ENCODE data around the gene PRR12.

The PRR12 gene, protein sequence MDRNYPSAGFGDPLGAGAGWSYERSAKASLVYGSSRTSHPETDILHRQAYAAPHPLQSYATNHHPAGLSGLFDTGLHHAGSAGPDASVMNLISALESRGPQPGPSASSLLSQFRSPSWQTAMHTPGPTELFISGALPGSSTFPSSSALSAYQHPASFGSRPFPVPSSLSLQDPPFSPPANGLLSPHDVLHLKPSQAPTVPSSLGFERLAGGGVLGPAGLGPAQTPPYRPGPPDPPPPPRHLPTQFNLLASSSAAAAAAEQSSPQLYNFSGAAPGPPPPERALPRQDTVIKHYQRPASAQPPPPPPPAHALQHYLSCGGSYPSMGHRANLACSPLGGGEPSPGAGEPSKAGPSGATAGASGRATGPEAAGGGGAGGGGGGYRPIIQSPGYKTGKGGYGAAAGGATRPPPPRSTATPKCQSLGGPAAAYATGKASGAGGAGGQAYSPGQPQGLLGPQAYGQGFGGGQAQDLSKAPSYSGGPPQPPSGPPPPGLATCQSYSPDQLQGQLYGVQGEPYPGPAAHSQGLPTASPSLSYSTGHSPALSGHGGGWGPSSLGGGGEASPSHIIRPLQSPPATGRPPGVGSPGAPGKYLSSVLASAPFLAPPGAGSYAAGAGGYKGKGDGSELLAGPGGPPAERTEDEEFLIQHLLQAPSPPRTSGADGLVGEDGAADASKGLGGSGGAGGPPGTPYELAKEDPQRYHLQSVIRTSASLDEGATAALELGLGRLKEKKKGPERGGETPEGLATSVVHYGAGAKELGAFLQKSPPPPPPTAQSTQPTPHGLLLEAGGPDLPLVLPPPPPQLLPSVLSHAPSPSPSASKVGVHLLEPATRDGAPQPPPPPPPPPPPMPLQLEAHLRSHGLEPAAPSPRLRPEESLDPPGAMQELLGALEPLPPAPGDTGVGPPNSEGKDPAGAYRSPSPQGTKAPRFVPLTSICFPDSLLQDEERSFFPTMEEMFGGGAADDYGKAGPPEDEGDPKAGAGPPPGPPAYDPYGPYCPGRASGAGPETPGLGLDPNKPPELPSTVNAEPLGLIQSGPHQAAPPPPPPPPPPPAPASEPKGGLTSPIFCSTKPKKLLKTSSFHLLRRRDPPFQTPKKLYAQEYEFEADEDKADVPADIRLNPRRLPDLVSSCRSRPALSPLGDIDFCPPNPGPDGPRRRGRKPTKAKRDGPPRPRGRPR (N-terminal part only)

DNA sequence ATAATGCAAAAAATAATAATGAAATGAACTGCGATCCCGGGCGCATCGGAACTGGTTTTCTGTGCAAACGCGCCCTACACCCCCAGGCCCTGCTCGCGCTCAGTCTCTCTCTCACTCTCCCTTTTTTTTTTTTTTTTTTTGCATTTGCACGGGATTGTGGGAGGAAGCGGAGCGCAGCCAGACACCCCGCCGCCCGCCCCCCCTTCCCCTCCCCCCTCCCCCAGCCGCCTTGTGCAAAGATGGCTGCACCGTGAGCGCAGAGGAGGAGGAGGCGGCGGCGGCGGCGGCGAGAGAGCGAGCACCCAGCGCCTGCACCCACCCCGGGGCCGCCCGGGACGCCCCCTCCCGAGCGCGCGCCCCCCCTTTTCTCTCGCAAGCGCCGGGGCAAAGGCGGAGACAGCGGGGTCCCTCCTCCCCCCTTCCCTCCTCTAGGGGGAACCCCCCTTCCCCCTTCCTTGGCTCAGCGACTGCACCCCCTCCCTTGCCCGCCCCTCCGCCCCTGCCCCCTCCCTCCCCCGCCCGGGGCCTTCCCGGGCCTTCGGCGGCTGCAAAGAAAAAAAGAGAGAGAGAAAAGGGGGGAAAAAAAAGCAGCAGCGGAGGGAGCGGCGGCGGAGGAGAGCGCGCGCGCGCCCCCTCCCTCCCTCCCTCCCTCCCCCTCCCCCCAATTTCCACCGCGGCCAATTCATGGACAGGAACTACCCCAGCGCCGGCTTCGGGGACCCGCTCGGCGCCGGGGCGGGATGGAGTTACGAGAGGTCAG is at the start of gene PRR12:
Gene PRR12 (plus strand): TSS at position 212 of the 760 bp plus-strand sequence. CDS start 473 bp downstream, at position 685.
- no peak for DNase-seq (ENCODE audit: low read depth)

DNA sequence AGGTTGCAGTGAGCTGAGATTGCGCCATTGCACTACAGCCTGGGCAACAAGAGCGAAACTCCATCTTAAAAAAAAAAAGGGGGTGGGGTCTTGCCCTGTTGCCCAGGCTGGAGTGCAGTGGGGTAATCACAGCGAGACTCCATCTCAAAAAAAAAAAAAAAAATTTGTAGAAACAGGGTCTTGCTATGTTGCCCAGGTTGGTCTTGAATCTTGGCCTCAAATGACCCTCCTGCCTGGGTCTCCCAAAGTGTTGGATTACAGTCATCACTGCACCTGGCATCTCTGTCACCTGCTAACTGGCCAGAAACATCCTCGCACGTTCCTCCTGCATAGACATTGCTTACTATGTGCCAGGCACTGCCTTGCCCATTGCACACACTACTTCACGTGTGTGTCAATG is 49.1 kb upstream of the PRR12 start:
- no peak for DNase-seq (ENCODE audit: low read depth)

DNA sequence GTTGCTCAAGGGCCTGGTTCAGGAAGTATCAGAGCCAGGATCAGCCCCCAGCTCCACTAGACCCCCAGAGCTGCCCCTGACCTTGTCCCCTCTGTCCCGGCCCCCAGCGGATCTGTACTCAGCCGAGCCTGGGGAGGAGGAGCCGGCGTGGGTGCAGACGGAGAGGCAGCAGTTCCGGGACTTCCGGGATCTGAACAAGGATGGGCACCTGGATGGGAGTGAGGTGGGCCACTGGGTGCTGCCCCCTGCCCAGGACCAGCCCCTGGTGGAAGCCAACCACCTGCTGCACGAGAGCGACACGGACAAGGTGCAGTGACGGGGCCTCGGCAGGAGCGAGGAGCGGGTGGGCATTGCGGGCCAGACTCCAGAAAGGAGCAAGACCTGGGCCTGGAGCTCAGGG is 48.5 kb upstream of the PRR12 start:
- no peak for DNase-seq (ENCODE audit: low read depth)

DNA sequence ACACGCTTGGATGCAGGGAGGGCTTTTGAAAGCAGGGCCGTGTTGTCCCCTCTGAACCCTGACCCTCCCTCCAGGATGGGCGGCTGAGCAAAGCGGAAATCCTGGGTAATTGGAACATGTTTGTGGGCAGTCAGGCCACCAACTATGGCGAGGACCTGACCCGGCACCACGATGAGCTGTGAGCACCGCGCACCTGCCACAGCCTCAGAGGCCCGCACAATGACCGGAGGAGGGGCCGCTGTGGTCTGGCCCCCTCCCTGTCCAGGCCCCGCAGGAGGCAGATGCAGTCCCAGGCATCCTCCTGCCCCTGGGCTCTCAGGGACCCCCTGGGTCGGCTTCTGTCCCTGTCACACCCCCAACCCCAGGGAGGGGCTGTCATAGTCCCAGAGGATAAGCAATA is 48.0 kb upstream of the PRR12 start:
- DNase-seq (ENCODE audit: low read depth) = no peak

DNA sequence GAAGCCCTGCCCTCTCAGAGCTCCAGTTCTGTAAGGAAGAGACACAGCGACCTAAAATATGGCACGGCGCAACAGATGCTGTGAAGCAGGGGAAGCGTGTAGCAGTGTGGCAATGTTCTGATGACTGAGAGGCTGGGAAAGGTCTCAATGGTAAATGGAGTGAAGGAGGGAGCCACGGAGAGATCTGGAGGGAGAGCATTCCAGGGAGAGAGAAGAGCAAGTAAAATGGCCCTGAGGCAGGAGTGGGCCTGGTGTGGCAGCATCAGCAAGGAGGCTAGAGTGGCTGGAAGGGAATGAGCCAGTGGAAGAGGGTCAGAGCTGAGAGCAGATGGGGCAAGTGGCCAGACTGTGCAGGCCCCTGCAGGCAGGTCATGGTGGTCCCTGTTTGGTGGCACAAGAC is 46.8 kb upstream of the PRR12 start:
- no peak for DNase-seq (ENCODE audit: low read depth)

DNA sequence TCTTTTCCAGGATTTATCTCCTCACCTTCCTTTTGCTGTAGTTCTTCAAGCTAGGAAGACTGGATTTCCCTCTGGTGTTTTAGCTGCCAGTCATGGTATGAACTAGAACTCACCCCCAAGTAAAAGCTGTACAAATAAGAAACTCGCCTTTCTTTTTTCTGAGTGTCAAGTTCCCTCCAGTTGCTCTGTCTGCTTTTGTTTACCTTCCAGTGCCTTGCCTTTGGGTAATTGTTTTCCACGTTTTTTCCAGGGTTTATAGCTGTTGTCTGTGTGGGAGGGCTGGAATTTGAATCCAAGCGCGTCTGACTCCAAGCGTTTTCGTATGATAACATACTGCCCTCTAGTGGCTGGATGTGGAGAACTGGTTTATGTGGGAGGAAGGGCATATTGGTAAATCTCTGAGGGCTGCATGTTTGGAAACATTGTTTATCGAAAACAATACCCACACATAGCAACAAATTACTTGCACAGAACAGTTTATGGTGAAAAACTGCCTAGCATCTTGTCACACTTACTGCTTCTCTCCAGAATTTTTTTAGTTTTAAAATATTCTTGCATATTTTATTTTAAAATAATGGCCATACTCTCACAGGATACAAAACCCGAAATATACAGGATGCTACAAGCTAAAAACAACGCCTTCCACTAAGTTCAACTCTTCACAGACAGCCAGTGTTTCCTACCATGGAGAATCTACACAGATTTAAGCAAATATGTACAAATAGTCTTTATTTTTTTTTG is 44.0 kb upstream of the PRR12 start:
- peak; percentile 86 for DNase-seq (ENCODE audit: low read depth)

DNA sequence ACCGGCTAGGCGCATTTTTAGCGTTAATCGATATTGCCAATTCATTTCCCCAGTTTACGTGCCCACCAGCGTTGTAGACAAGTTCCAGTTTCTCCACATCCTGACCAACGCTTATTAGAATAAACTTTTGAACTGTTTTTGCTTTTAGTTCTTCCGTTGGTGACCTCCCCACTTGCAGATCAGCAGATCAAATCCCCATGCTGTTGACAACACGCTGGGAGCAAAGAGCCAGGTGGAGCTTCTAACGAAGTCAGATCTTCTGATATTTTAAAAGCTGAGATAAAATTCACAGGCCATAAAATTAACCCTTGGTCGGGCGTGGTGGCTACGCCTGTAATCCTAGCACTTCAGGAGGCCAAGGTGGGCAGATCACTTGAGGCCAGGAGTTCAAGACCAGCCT is 41.9 kb upstream of the PRR12 start:
- no peak for DNase-seq (ENCODE audit: low read depth)

DNA sequence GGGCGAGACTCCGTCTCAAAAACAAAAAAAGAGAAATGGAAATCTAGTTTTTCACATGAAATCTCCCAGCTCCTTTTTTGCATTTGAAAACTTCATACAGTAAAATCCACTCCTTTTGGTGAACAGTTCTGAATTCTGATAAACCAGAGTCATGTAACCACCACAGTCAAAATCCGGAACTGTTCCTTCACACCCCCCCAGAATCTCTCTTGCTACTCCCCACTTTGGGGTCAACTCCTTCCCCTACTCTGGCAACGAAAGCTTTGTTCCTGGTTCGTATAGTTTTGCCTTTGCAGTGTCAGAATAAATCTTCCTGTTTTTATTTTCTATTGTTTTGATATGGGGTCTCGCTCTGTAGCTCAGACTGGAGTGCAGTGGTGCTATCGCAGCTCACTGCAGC is 39.5 kb upstream of the PRR12 start:
- no peak for DNase-seq (ENCODE audit: low read depth)

DNA sequence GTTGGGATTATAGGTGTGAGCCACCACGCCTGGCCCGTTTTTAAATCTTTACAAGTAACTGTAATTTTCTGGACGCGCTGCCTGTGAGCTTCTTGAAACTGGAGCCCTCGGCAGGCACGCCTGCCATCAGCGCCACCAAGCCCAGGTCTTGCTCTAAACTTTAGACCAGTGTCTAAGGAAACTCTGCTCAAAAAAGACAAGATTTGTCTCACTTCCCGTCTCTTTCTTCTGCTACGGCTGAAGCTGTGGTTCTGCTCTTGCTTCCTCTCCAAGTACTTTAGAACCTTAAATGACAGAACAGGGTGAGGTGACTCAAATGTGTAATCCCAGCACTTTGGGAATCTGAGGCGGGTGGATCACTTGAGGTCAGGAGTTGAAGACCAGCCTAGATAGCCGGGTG is 38.2 kb upstream of the PRR12 start:
- DNase-seq (ENCODE audit: low read depth) = no peak

DNA sequence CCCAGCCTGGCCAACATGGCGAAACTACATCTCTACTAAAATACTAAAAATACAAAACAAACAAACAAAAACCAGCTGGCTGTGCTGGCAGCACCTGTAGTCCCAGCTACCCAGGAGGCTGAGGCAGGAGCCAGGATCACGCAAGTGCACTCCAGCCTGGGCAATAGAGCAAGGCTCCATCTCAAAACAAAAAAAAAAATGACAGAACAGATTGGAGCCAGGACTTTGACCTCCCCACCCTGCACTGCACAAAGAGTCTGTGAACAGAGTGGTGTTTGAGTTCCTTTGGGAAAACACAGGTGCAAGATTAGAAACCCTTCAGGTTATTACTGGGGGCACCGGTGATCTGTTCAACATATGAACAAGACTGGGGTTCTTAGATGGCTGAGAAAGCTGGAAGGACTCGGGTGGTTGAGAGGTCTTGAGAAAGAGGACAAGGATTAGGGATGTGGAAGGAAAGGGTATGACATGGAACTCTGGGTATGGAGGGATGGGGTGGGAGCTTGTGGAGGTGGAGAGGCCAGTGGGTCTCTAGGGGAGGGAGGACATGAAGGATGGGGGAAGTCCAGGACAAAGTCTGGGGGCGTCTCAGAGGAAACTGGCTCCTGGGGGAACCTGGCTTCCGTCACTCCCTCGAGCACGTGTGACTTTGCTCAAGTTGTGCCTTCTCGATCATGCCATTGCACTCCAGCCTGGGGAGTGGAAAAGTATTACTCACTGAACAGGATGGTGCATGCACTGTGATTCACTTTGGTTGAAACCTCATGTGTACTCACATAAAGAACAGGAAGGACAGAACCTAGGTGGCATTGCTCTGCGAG is 37.3 kb upstream of the PRR12 start:
- DNase-seq (ENCODE audit: low read depth) = no peak

DNA sequence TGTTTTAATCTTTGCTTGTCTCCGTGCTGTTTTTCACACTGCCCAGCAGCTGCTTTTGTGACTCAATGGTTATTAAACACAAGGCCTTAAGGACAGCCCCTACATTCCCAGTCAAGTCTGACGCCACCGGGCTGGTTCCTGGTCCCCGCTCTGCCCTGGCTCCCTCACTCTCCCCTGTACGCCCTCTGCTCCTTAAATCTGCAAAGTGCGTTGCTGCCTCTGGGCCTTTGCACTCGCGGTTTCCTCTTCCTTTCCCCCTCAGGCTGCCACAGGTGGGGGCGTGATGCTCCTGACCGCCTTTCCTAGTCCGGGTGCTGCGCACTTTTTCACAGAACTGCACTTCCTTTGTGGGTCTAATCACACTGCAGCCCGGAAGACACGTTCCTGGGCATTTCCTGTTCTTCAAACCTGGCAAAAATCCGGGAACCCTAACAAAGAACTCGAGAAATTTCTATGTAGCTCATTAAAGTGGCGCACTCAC is 36.2 kb upstream of the PRR12 start:
- no peak for DNase-seq (ENCODE audit: low read depth)

DNA sequence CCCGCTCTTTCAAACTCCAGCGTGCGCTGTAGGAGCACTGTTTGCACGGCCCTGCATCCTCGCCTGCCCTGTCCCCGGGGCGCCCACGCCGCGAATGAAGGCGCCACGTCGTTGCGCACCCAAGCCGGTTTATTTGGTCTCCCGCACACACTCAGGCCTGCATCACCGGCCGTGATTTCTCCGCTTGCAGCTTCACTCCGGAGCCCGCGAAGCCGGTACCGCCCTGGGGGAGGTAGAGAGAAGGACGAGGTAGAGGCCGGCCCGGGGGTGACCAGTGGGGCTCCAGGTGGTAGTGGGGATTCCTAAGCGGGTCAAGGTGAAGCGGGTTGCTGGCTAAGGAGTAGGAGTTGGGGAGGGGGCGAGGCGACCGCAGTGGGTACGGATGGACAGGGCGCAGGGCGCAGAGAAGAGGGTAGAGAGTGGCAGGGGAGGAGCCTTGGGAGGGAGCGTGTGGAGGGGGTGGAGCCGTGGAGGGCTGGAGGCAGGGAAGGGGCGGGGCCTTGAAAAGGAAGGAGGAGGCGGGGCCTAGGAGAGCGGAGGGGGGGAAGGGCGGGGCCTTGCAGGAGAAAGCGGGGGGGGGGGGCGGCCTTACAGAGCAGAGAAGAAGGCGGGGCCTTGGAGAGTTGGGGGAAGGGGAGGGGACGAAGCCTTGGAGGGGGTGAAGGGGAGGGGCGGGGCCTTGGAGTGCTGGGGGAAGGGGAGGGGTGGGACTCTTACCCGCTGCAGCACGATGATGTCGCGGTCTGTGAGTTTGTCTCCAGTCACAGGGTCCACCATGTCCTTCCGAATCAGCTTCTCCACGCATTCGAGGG is 35.2 kb upstream of the PRR12 start:
- no peak for DNase-seq (ENCODE audit: low read depth)

DNA sequence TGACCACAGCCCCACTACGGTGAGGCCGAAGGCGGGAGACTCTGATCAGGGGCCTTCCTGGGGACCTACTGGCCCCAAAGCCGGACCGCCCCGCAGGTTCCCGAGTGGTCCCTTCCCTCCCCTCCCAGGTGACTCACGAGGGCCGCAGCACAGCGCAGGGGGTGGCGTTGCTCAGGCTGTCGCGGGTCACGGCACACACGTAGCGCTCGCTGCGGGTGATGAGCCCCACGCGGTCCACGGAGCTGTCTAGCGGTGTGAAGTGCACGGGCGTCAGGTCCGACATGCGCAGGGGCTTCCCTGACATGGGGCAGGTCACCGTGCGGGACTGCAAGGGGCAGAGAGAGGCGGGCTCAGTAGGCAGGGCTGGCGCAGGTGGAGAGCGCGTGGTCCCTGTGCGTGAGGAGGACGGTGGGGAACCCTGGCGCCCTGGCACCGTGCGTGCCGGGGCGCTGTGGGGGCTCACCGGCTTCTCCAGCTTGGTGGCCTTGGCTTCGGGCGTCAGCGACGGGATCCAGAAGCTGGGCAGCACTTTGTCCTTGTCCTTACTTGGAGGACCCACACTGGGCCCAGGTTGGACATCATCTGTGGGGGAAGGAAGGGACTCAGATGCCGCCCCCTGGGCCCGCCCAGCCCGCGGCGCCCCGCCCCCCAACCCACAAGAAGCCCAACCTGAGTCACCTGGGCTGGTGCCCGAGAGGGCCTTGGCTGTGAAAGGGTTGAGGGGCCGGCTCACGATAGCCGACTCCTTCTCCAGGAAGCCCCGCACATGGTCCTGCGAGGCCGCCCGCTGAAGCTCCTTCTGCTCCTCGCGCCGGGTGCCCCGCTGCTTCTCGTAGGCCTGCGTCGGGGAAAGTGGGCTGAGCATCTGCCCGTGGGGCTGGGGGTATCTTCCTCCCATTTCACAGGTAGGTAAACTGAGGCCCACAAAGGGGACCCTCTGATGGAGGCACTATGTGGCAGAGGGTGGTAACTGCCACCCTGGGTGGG is 34.3 kb upstream of the PRR12 start:
- DNase-seq (ENCODE audit: low read depth) = no peak

DNA sequence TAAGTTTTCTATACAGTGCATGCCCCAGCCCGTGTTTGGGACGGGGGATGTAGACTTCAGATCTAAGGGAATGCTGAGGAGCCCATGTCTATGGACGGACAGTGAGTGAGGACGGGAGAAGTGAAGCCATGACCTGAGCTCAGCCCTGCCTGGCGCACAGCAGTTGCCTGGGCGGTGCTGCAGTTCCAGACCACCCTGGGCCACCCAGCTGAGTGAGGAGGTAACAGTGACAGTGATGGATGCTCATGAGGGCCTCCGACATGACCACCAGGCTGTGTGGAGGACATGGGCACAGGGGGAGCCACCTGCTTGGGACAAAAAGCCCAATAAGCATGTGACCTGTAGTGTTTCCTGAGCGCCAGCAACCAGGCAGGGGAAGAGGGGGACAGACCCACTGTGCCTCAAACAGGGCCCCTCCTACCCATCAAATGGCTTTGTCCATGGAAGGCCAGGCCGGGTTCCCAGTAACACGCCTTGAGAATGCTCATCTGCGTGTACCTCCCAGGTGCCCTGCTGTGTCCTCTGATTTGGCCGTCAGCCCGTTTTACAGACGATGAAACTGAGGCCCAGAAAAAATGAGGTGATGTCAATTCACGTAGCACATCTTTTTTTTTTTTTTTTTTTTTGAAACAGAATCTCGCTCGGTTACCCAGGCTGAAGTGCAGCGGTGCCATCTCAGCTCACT is 33.2 kb upstream of the PRR12 start:
- DNase-seq (ENCODE audit: low read depth) = no peak

DNA sequence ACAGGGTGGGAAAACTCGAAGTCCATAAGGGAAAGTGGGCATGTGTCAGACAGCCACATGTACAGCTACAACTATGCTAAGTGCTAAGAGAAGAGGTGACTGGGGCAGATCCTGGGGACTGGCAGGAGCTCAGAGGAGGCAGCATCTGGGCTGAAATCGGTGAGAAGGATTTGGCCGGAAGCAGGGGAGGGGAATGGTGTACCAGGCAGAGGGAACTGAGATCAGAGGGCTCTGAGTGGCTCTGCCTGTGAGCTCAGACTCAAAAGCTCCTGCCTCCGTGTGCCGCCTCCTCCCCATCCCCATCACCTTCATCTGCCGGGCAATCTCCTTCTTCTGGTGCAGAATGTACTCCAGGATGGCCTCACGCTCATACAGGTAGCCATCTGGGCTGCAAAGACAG is 32.4 kb upstream of the PRR12 start:
- DNase-seq (ENCODE audit: low read depth) = no peak

DNA sequence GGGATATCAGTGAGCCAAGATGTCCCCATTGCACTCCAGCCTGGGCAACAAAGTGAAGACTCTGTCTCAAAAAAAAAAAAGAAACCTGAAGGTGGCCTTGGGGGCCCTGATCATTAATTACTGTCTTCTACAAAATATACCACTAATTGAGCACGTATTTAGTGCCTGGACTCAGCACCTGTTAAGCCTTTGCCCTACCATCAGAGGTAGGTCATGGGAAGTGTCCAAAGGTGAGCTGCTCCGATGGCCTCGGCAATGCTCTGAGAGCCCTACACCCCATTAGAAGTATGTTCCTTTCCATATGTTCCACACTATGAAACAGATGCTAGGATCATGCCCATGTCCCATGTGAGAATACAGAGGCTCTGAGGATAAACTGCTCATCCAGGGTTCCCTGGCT is 31.5 kb upstream of the PRR12 start:
- DNase-seq (ENCODE audit: low read depth) = no peak

DNA sequence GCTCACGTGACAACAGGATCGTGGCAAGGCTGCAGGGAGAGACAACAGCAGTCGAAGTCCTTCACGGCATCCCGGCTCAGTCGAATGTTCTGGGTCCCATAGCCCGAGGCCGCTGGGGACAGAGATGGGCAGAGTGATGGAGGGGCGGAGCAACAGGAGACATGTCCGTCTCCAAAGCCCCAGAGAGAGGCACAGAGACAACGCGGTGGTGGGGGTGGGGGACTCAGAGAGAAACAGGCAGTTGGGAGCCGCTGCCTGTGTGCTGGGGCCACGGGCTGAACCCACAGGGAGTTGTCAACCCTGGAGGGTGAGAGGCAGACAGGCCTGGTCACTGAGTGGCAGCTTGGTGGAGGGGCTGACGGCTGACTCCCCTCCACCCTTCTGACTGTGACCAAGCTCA is 31.1 kb upstream of the PRR12 start:
- DNase-seq (ENCODE audit: low read depth) = no peak

Data from GM04504 (cell line).